Heart left ventricle (tissue), 16 donors: ENCODE data around the gene C17orf107. TPM values are rescaled to one million over a fixed set of nuclear protein-coding genes. Genes with fewer than 3 reads are reported as not detected.

Experiments
- ATAC-seq, 4 donors: fragments of 200-7000 bp; cut with Tn5 transposase; one replicate each; pipeline ENCODE4 v1.9.1; 2020 to 2022; ENCODE audit warnings: moderate library complexity in 4 of 4, mild to moderate bottlenecking in 3 of 4, moderate number of reproducible peaks in 1 of 4
- DNase-seq, 5 donors: peaks; one replicate each; pipeline ENCODE4 v3.0.0-alpha.2; 2020
- H3K27ac ChIP-seq, 12 donors: fragments of 200-600 bp; sonication (generic) in 4 of 12; one replicate each; pipeline versions ENCODE4 v1.5.0 to v1.8.0; 2016 to 2022; ENCODE audit warnings: mild to moderate bottlenecking in 2 of 12
- H3K27me3 ChIP-seq, 9 donors: fragments of 200-600 bp; sonication (generic) in 2 of 9; one replicate each; pipeline versions ENCODE4 v1.5.1 to v1.8.0; 2016 to 2022; ENCODE audit warnings: mild to moderate bottlenecking in 3 of 9
- H3K36me3 ChIP-seq, 9 donors: fragments of 200-600 bp; sonication (generic) in 2 of 9; one replicate each; pipeline versions ENCODE4 v1.5.0 to v1.8.0; 2018 to 2022; ENCODE audit warnings: mild to moderate bottlenecking in 2 of 9
- H3K4me1 ChIP-seq, 12 donors: fragments of 200-600 bp; sonication (generic) in 4 of 12; one replicate each; pipeline versions ENCODE4 v1.5.0 to v1.8.0; 2016 to 2022; ENCODE audit warnings: mild to moderate bottlenecking in 3 of 12
- H3K4me3 ChIP-seq, 12 donors: fragments of 200-600 bp; sonication (generic) in 4 of 12; one replicate each; pipeline versions ENCODE4 v1.5.0 to v1.8.0; 2017 to 2022; ENCODE audit warnings: mild to moderate bottlenecking in 9 of 12, moderate library complexity in 4 of 12
- H3K9me3 ChIP-seq, 12 donors: fragments of 200-600 bp; sonication (generic) in 4 of 12; one replicate each; pipeline versions ENCODE4 v1.5.0 to v1.8.0; 2016 to 2022; ENCODE audit warnings: mild to moderate bottlenecking in 1 of 12
- CTCF ChIP-seq, 12 donors: fragments of 200-600 bp; sonication (generic) in 4 of 12; IDR thresholded peaks; one replicate each; pipeline versions ENCODE4 v1.5.0 to v1.8.0; 2018 to 2022; ENCODE audit warnings: antibody characterized with exemption in 12 of 12, mild to moderate bottlenecking in 5 of 12
- POLR2A ChIP-seq, 2 donors: fragments of 450-650 bp; IDR thresholded peaks; one replicate each; pipeline ENCODE4 v1.6.1; 2017; ENCODE audit warnings: antibody characterized with exemption in 2 of 2, mild to moderate bottlenecking in 2 of 2, moderate library complexity in 2 of 2
- WGBS, 4 donors: extraction: QIAGEN DNeasy Blood & Tissue Kit in 2 of 4; methylation state at CpG; one replicate each; pipeline versions ENCODE4 v1.1.5 to v1.1.7; 2013 to 2018; 5-methylcytosine and 5-hydroxymethylcytosine counted together
- intact Hi-C, 10 donors: fragments of 100-400 bp; cut with DNase I; formaldehyde crosslinking; loops; one replicate each; pipeline versions ENCODE4 v1.11.1 to v1.14.2; 2022
- polyA plus RNA-seq, 2 donors: library from polyadenylated mRNA; stranded (reverse); fragments of 200-250 nt; gene quantifications; one replicate each; pipeline ENCODE4 v1.2.3, GENCODE V29; 2013
- total RNA-seq, 9 donors: library from RNA; depleted of rRNA in 2 of 9; stranded (reverse); fragments of >200 nt in 2 of 9; fragmentation: NEBNext Ultra II Directional in 3 of 9; extraction: Animal tissue kit (Norgen Biotek cat#: 25700) in 3 of 9; gene quantifications; one replicate each; pipeline versions ENCODE4 v1.1.0 to v1.2.4, GENCODE V29; 2016 to 2023
- donor health status: ischemic (EF 13 %, LVEDD 7.1; RV severe dilation, severe dysfunction).
- donor health status: healthy with polysubstance abuse.
- donor health status: DM: no; HTN: yes; CAD: no.
- donor health status: DM: no; HTN: no; CAD: no.
- donor health status: ischemic (EF 25% LVEDD 6.9; RV normal size, moderate dysfunction).
- donor health status: ischemic (EF 25% LVEDD 5.7; RV mildly dilated, moderate dysfunction).
- donor health status: healthy.
- donor health status: DM: yes; HTN: yes; CAD: no.
- donor health status: ischemic (EF 35%, LVEDD 5.7; RV mildly dilated, moderate dysfunction).
- donor health status: nonischemic (EF 11% LVEDD 7.7; RV severe dilation, severe dysfunction).
- donor health status: DM: yes; HTN: yes; CAD: no.
- donor health status: PGD.
- donor health status: ischemic (EF 29% LVEDD 5.4; RV normal size, mild dysfunction).
- donor health status: nonischemic (EF 23%, LVEDD 6.1; RV moderate dilation, normal function).

C17orf107 gene
- total and polyA plus RNA-seq, 11 donors, result 0.07 to 1.3 (median 0.46) TPM

- Histone ChIP-seq H3K27me3 (peaks cover 0 to 7% (median under 1%) of the 10 kb centered on the region in 9 donors), H3K4me3 (no peak overlapping the region), H3K9me3 (no peaks in the 10 kb centered on the region), H3K4me1 (peaks cover 0 to 8% (median 4%) of the 10 kb centered on the region in 12 donors), H3K27ac (no peak overlapping the region), H3K36me3 (peaks cover 4 to 84% (median 81%) of the 10 kb centered on the region in 9 donors)
- TF ChIP-seq CTCF (IDR thresholded peaks at IDR 0.05), result no peak
- no peak for TF ChIP-seq POLR2A (IDR thresholded peaks at IDR 0.05)
- 89 to 92% (median 90%) methylated on average over 20 to 31 of the region's 31 CpGs for WGBS, 4 donors
- intact Hi-C loops, result loop anchor here in 2 of 10 donors (5.0 to 10.0 kb wide), 2 partner anchors 187 to 329 kb away; partner anchors contain the start of gene GGT6 (in 1 of the 2)
- DNase-seq, result peak in 1 of 5 donors; percentile 48
- no peak for ATAC-seq
Measured at GRCh38 chr17:4893721-4894560, 5.4 kb upstream of the C17orf107 start.

GRCh38 chr17:4895121-4895520 is 4.2 kb upstream of the C17orf107 start:
- TF ChIP-seq CTCF (IDR thresholded peaks at IDR 0.05) (no peak), POLR2A (IDR thresholded peaks at IDR 0.05) (no peak)

GRCh38 chr17:4895657-4896331 is 3.5 kb upstream of the C17orf107 start:
- no peak for ATAC-seq
- peak in 1 of 12 donors; percentile 8 for TF ChIP-seq CTCF (IDR thresholded peaks at IDR 0.05)
- TF ChIP-seq POLR2A (IDR thresholded peaks at IDR 0.05), result no peak
- Histone ChIP-seq H3K9me3 (no peaks in the 10 kb centered on the region), H3K4me3 (no peak overlapping the region), H3K27ac (no peak overlapping the region), H3K36me3 (peaks cover 4 to 68% (median 65%) of the 10 kb centered on the region in 9 donors), H3K4me1 (peaks cover 0 to 24% (median 16%) of the 10 kb centered on the region in 12 donors), H3K27me3 (peaks cover 0 to 20% (median 11%) of the 10 kb centered on the region in 9 donors)
- WGBS, 4 donors, result 73 to 80% (median 76%) methylated on average over 27 of the region's 27 CpGs
- peak in 1 of 5 donors; percentile 53 for DNase-seq
- intact Hi-C loops, result loop anchor here in 1 of 10 donors (10.0 kb wide), 1 partner anchor 331 kb away; the partner anchor contains the start of gene GGT6

More at GRCh38 chr17:4895121-4895520, 4.2 kb upstream of the C17orf107 start:
- H3K9me3 ChIP-seq, result no peaks in the 10 kb centered on the region
- peaks cover 0 to 15% (median 11%) of the 10 kb centered on the region in 9 donors for H3K27me3 ChIP-seq
- WGBS, 4 donors, result 95 to 98% (median 96%) methylated on average over 13 of the region's 13 CpGs
- DNase-seq (peak in 1 of 5 donors; percentile 51), ATAC-seq (no peak)
- no peak overlapping the region for H3K4me3 ChIP-seq
- H3K27ac ChIP-seq, result no peak overlapping the region
- H3K4me1 ChIP-seq, result peaks cover 0 to 17% (median 13%) of the 10 kb centered on the region in 12 donors
- intact Hi-C loops, result loop anchor here in 1 of 10 donors (10.0 kb wide), 1 partner anchor 330 kb away; the partner anchor contains the start of gene GGT6
- peaks cover 4 to 75% (median 71%) of the 10 kb centered on the region in 9 donors for H3K36me3 ChIP-seq
